Glutamatergic neuron (in vitro differentiated cells): ENCODE results near the gene MYO18B. TPM values are rescaled to one million over a fixed set of nuclear protein-coding genes. Genes with fewer than 3 reads are reported as not detected.
A peak's percentile ranks its signal among the peaks of the same experiment; 100 is the strongest.

Experiments used
- DNase-seq: peaks from one replicate; pipeline ENCODE4 v3.0.0; 2022
- H3K27ac Mint-ChIP-seq: one replicate; pipeline ENCODE4 v1.8.0; 2020; ENCODE audit warnings: mild to moderate bottlenecking, mixed read lengths, inconsistent platforms; ENCODE audit not compliant: unreplicated experiment
- H3K27me3 Mint-ChIP-seq: one replicate; pipeline ENCODE4 v1.8.0; 2020; ENCODE audit warnings: mild to moderate bottlenecking, moderate library complexity, mixed read lengths, inconsistent platforms; ENCODE audit not compliant: unreplicated experiment
- H3K36me3 Mint-ChIP-seq: one replicate; pipeline ENCODE4 v1.8.0; 2020; ENCODE audit warnings: mild to moderate bottlenecking, mixed read lengths, inconsistent platforms; ENCODE audit not compliant: unreplicated experiment
- H3K4me1 Mint-ChIP-seq: one replicate; pipeline ENCODE4 v1.8.0; 2020; ENCODE audit warnings: mild to moderate bottlenecking, low read depth, mixed read lengths, inconsistent platforms; ENCODE audit not compliant: unreplicated experiment
- H3K4me3 Mint-ChIP-seq: one replicate; pipeline ENCODE4 v1.8.0; 2020; ENCODE audit warnings: mild to moderate bottlenecking, mixed read lengths, inconsistent platforms; ENCODE audit not compliant: unreplicated experiment
- H3K9me3 Mint-ChIP-seq: one replicate; pipeline ENCODE4 v1.8.0; 2020; ENCODE audit warnings: mild to moderate bottlenecking, moderate library complexity, mixed read lengths, inconsistent platforms; ENCODE audit not compliant: unreplicated experiment
- CTCF ChIP-seq: fragments of 200-600 bp; sonication (generic); IDR thresholded peaks from one replicate; pipeline ENCODE4 v1.5.0; 2021; ENCODE audit not compliant: partially characterized antibody, unreplicated experiment
- total RNA-seq: library from RNA; stranded (reverse); fragmentation: NEBNext Ultra II Directional; extraction: Animal tissue kit (Norgen Biotek cat#: 25700); gene quantifications from one replicate; pipeline ENCODE4 v1.2.1, GENCODE V29; 2021; ENCODE audit not compliant: unreplicated experiment

Gene MYO18B
- total RNA-seq, 1 donor from 2014 or later = 0.25 TPM

GRCh38 chr22:25697978-25698377 is 44.0 kb upstream of the MYO18B start:
- DNase-seq = no peak
- H3K9me3 Mint-ChIP-seq = peaks cover 4% of the 10 kb centered on the region
- no peak overlapping the region for H3K27ac Mint-ChIP-seq
- TF ChIP-seq CTCF = no peak
- H3K36me3 Mint-ChIP-seq = no peaks in the 10 kb centered on the region
- peaks cover 44% of the 10 kb centered on the region for H3K4me1 Mint-ChIP-seq
- no peak overlapping the region for H3K4me3 Mint-ChIP-seq
- H3K27me3 Mint-ChIP-seq = peaks cover 5% of the 10 kb centered on the region

- Mint-ChIP-seq H3K9me3 (peaks cover 4% of the 10 kb centered on the region), H3K4me1 (peaks cover 40% of the 10 kb centered on the region), H3K4me3 (no peak overlapping the region), H3K27ac (peak overlapping the region; percentile 33), H3K27me3 (peaks cover 5% of the 10 kb centered on the region), H3K36me3 (no peaks in the 10 kb centered on the region)
- no peak for DNase-seq
- TF ChIP-seq CTCF = no peak
These were observed 43.5 kb upstream of the MYO18B start for GRCh38 chr22:25698461-25698860.

GRCh38 chr22:25698978-25699377 is 43.0 kb upstream of the MYO18B start:
- H3K27me3 Mint-ChIP-seq = peaks cover 5% of the 10 kb centered on the region
- no peak for TF ChIP-seq CTCF
- H3K9me3 Mint-ChIP-seq = peaks cover 4% of the 10 kb centered on the region
- DNase-seq = no peak
- H3K36me3 Mint-ChIP-seq = no peaks in the 10 kb centered on the region
- H3K4me3 Mint-ChIP-seq = no peak overlapping the region
- H3K27ac Mint-ChIP-seq = peak overlapping the region; percentile 33
- peaks cover 40% of the 10 kb centered on the region for H3K4me1 Mint-ChIP-seq

- H3K27ac Mint-ChIP-seq = peak overlapping the region; percentile 68
These were observed 40.8 kb upstream of the MYO18B start for GRCh38 chr22:25701056-25701780.

More at GRCh38 chr22:25701056-25701780, 40.8 kb upstream of the MYO18B start:
- H3K27me3 Mint-ChIP-seq = peaks cover 5% of the 10 kb centered on the region
- H3K36me3 Mint-ChIP-seq = no peaks in the 10 kb centered on the region
- no peak for TF ChIP-seq CTCF
- peaks cover 3% of the 10 kb centered on the region for H3K9me3 Mint-ChIP-seq
- H3K4me3 Mint-ChIP-seq = no peak overlapping the region
- DNase-seq = no peak
- peaks cover 31% of the 10 kb centered on the region for H3K4me1 Mint-ChIP-seq
